Measurements from ENCODE around the gene SGK1. TPM values are rescaled to one million over a fixed set of nuclear protein-coding genes. Genes with fewer than 3 reads are reported as not detected.

The SGK1 gene
- total and polyA plus RNA-seq, 10 donors: 12.3 to 80.1 (median 51.4) TPM

DNA sequence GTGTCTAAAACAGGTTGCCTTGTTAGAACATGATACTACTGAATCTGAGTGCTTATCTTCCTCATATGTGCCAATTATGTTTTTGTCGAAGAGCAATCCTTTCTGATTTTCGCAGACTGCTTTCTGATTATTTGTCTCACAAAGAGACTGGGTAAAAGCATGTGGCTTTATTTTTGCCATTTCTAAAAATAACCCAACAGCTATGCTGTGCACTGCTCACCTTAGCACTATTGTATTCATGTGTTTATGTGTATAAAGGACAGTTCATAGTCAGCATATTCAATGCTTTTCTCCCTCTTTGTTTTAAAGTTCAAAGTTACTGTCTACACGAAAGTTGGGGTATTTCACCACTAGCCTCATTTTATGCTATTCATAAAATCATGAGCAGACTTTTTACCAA, 127.0 kb downstream of the SGK1 start:
- DNase-seq: no peak
- H3K4me3 ChIP-seq: no peak overlapping the region
- WGBS, 5 donors: 84 to 94% (median 87%) methylated on average over 3 of the region's 3 CpGs
- no peaks in the 10 kb centered on the region for H3K36me3 ChIP-seq
- no peak overlapping the region for H3K27ac ChIP-seq
- H3K4me1 ChIP-seq: peaks cover 0 to 5% (median 0%) of the 10 kb centered on the region in 6 donors
- TF ChIP-seq POLR2AphosphoS5 (IDR thresholded peaks at IDR 0.05) (no peak), POLR2A (IDR thresholded peaks at IDR 0.05) (no peak)
- TF ChIP-seq, protein P1, sequence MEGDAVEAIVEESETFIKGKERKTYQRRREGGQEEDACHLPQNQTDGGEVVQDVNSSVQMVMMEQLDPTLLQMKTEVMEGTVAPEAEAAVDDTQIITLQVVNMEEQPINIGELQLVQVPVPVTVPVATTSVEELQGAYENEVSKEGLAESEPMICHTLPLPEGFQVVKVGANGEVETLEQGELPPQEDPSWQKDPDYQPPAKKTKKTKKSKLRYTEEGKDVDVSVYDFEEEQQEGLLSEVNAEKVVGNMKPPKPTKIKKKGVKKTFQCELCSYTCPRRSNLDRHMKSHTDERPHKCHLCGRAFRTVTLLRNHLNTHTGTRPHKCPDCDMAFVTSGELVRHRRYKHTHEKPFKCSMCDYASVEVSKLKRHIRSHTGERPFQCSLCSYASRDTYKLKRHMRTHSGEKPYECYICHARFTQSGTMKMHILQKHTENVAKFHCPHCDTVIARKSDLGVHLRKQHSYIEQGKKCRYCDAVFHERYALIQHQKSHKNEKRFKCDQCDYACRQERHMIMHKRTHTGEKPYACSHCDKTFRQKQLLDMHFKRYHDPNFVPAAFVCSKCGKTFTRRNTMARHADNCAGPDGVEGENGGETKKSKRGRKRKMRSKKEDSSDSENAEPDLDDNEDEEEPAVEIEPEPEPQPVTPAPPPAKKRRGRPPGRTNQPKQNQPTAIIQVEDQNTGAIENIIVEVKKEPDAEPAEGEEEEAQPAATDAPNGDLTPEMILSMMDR (IDR thresholded peaks at IDR 0.05 in 8 of 11, conservative IDR thresholded peaks at IDR 0.05 in 3 of 11): no peak
- H3K27me3 ChIP-seq (replicated peaks in 1 of 7): no peaks in the 10 kb centered on the region
- intact Hi-C loops (cut with DNase I; ENCODE audit: low total_unique reads): no loop called here
- no peaks in the 10 kb centered on the region for H3K9me3 ChIP-seq

DNA sequence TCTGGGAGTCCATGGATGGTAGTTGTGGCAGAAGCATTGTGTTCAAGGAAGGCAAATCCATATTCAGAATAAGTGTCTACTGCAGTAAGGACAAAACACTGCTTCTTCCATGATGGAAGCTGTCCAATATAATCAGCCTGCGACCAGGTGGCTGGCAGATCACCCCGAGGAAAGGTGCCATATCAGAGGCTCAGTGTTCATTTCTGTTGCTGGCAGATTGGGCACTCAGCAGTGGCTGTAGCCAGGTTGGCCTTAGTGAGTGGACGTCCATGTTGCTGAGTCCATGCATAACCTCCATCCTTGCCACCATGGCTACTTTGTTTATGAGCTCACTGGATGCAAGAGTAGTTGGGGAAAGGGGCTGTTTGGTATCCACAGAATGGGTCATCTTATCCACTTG, 130.2 kb downstream of the SGK1 start:
- no peak for DNase-seq
- intact Hi-C loops (cut with DNase I; ENCODE audit: low total_unique reads): no loop called here
- no peak overlapping the region for H3K4me3 ChIP-seq
- H3K27ac ChIP-seq: no peak overlapping the region
- WGBS, 5 donors: 93 to 96% (median 94%) methylated on average over 3 of the region's 3 CpGs
- TF ChIP-seq, protein P1 (IDR thresholded peaks at IDR 0.05 in 8 of 11, conservative IDR thresholded peaks at IDR 0.05 in 3 of 11): no peak
- TF ChIP-seq POLR2A (IDR thresholded peaks at IDR 0.05): no peak
- TF ChIP-seq POLR2AphosphoS5 (IDR thresholded peaks at IDR 0.05): no peak
- peaks cover 0 to 5% (median 0%) of the 10 kb centered on the region in 6 donors for H3K4me1 ChIP-seq
- H3K9me3 ChIP-seq: no peaks in the 10 kb centered on the region
- H3K36me3 ChIP-seq: no peaks in the 10 kb centered on the region
- no peaks in the 10 kb centered on the region for H3K27me3 ChIP-seq (replicated peaks in 1 of 7)

- no peaks in the 10 kb centered on the region for H3K36me3 ChIP-seq
- TF ChIP-seq, protein P1 (IDR thresholded peaks at IDR 0.05 in 8 of 11, conservative IDR thresholded peaks at IDR 0.05 in 3 of 11): no peak
- no peak for TF ChIP-seq POLR2A (IDR thresholded peaks at IDR 0.05)
- no peak for TF ChIP-seq POLR2AphosphoS5 (IDR thresholded peaks at IDR 0.05)
- DNase-seq: no peak
- intact Hi-C loops (cut with DNase I; ENCODE audit: low total_unique reads): no loop called here
- WGBS, 5 donors: 48 to 90% (median 83%) methylated on average over 2 of the region's 2 CpGs
- H3K4me3 ChIP-seq: no peak overlapping the region
- H3K4me1 ChIP-seq: peaks cover 0 to 5% (median 0%) of the 10 kb centered on the region in 6 donors
- no peaks in the 10 kb centered on the region for H3K9me3 ChIP-seq
- H3K27me3 ChIP-seq (replicated peaks in 1 of 7): no peaks in the 10 kb centered on the region
- no peak overlapping the region for H3K27ac ChIP-seq
Measured at GRCh38 chr6:134187154-134187553, 130.8 kb downstream of the SGK1 start.

- Histone ChIP-seq H3K4me3 (no peak overlapping the region), H3K9me3 (no peaks in the 10 kb centered on the region), H3K27me3 (replicated peaks in 1 of 7) (no peaks in the 10 kb centered on the region), H3K4me1 (peaks cover 0 to 5% (median 0%) of the 10 kb centered on the region in 6 donors), H3K27ac (no peak overlapping the region), H3K36me3 (no peaks in the 10 kb centered on the region)
- WGBS, 5 donors: 65 to 76% (median 67%) methylated on average over 2 of the region's 2 CpGs
- TF ChIP-seq POLR2AphosphoS5 (IDR thresholded peaks at IDR 0.05) (no peak), POLR2A (IDR thresholded peaks at IDR 0.05) (no peak)
- TF ChIP-seq, protein P1 (IDR thresholded peaks at IDR 0.05 in 8 of 11, conservative IDR thresholded peaks at IDR 0.05 in 3 of 11): no peak
- no peak for DNase-seq
- intact Hi-C loops (cut with DNase I; ENCODE audit: low total_unique reads): no loop called here
Measured at GRCh38 chr6:134186355-134186754, 131.6 kb downstream of the SGK1 start.
